HG03064 (cell line): ENCODE data around the gene ACTR3C.

Experiments
- ATAC-seq: cut with Tn5 transposase; IDR thresholded peaks from one replicate; pipeline ENCODE4 v1.9.1; 2021; ENCODE audit warnings: low read depth; ENCODE audit not compliant: unreplicated experiment

The ACTR3C gene

GRCh38 chr7:150322833-150323681 lies at the start of gene ACTR3C, which contains the start of gene LRRC61:
Gene ACTR3C, minus strand, starts transcription at chr7:150323545. Its CDS starts 28,249 bp downstream, at chr7:150295296.
Gene LRRC61, plus strand, starts transcription at chr7:150323355. Its CDS starts 13,507 bp downstream, at chr7:150336862.
- ATAC-seq, result peak; percentile 55

DNA sequence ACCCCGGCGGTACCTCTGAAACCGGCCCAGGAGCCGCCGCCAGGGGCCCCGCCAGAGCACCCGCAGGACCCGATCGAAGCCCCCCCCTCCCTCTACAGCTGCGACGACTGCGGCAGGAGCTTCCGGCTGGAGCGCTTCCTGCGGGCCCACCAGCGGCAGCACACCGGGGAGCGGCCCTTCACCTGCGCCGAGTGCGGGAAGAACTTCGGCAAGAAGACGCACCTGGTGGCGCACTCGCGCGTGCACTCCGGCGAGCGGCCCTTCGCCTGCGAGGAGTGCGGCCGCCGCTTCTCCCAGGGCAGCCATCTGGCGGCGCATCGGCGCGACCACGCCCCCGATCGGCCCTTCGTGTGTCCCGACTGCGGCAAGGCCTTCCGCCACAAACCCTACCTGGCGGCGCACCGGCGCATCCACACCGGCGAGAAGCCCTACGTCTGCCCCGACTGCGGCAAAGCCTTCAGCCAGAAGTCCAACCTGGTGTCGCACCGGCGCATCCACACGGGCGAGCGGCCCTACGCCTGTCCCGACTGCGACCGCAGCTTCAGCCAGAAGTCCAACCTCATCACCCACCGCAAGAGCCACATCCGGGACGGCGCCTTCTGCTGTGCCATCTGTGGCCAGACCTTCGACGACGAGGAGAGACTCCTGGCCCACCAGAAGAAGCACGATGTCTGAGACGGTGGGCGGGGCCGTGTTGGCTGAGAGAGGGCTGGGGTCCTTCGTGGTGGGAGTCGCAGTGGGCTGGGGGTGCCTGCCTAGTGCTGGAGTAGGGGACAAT lies 49.1 kb upstream of the ACTR3C start:
- ATAC-seq, result no peak

GRCh38 chr7:150371996-150372270 lies 48.6 kb upstream of the ACTR3C start:
- no peak for ATAC-seq

DNA sequence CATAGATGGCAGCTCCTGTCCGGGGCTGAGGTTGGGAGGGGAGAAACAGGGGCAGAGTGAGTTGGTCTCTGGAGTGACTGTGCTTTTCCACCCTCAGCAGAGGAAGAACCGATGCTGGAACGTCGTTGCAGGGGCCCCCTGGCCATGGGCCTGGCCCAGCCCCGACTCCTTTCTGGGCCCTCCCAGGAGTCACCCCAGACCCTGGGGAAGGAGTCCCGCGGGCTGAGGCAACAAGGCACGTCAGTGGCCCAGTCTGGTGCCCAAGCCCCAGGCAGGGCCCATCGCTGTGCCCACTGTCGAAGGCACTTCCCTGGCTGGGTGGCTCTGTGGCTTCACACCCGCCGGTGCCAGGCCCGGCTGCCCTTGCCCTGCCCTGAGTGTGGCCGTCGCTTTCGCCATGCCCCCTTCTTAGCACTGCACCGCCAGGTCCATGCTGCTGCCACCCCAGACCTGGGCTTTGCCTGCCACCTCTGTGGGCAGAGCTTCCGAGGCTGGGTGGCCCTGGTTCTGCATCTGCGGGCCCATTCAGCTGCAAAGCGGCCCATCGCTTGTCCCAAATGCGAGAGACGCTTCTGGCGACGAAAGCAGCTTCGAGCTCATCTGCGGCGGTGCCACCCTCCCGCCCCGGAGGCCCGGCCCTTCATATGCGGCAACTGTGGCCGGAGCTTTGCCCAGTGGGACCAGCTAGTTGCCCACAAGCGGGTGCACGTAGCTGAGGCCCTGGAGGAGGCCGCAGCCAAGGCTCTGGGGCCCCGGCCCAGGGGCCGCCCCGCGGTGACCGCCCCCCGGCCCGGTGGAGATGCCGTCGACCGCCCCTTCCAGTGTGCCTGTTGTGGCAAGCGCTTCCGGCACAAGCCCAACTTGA lies 48.0 kb upstream of the ACTR3C start:
- ATAC-seq, result no peak

- ATAC-seq, result no peak
Observed at GRCh38 chr7:150370612-150371071, 47.3 kb upstream of the ACTR3C start.

- no peak for ATAC-seq
Observed at GRCh38 chr7:150369748-150370501, 46.6 kb upstream of the ACTR3C start.

DNA sequence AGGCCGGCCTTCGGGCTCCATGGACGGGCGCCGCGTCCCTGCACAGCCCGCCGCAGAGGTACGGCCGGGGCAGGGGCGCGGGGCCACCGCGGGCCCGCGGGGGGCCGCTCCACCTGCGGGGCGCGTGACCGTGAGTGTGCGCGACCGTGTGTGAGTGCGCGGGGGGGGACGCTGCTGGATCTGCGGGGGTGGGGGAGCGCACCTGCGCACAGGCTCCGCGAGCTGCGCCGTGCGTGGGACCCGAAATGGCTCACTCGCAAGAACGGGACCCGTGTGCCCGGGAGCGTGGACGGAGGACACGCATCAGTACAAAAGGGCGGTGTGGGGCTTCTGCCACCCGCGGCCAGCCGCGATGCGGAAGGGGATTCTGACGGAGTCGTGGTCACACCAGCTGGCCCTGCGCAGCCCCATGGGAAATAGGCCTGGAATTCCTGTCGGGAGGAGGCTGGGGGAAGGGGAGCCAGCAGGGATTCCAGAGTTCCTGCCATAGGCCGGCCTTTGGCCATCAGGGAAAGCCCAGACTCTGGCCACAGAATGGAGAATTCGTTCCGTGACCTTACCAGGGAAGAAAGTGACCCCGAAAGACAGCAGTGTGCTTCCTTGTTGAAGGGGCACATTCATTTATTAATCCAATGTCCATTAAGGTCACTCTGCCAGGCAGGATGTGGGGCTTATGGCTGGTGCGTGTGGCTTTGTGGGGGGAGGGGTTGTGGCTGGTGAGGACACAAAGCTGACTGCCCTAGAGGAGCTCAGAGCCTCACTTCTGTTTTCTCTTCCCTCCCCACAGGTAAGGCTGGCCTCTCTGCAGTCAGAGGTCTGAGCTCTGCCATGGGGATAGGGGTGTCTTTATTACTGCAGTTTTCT lies 45.8 kb upstream of the ACTR3C start:
- peak; percentile 39 for ATAC-seq

DNA sequence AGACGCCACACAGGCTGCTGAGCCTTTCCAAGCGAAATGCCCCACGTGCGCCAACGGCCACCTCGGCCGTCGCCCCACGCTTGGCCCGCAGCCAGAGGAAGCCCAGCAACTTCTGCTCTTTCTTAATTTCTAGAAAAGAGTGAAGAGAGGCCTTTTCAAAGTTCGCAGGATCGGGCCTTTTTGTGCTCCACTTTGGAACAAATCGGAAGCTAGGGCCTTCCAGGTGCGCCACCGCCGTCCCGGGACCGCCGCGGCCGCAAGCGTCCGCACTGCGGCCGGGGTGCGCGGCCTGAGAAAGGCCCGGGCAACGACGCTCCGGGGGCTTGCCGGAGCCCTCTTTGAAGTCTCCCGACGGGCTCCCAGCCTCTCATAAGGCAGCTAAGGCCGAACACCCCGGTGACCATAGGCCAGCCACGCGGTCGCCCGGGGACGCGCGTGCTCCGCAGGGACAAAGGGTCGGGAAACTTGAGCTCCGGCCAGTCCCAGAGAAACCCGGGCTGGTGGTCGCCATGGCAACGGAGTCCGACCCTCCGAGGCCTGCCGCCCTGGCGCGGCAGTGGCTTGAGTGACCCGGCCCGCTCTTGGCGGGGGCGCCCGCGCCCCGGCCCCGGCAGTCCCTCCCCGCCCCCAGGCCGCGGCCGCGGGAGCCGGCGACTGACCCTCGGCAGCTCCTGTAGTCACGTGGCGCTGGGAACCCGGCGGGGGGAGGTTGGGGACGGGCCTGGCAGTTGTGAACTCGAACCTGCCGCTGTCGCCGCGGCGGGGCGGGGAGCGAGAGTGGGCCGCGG lies 44.9 kb upstream of the ACTR3C start, which contains the start of gene REPIN1:
Gene REPIN1 (plus strand): TSS at position 727 of the 788 bp plus-strand sequence. CDS start 890 bp downstream, outside the sequence.
- ATAC-seq, result peak; percentile 49

- no peak for ATAC-seq
Observed at GRCh38 chr7:150367677-150368095, 44.3 kb upstream of the ACTR3C start.

- no peak for ATAC-seq
Observed at GRCh38 chr7:150365673-150366398, 42.5 kb upstream of the ACTR3C start.

- no peak for ATAC-seq
Observed at GRCh38 chr7:150365194-150365593, 41.8 kb upstream of the ACTR3C start.

- ATAC-seq, result no peak
Observed at GRCh38 chr7:150363872-150364271, 40.5 kb upstream of the ACTR3C start.

DNA sequence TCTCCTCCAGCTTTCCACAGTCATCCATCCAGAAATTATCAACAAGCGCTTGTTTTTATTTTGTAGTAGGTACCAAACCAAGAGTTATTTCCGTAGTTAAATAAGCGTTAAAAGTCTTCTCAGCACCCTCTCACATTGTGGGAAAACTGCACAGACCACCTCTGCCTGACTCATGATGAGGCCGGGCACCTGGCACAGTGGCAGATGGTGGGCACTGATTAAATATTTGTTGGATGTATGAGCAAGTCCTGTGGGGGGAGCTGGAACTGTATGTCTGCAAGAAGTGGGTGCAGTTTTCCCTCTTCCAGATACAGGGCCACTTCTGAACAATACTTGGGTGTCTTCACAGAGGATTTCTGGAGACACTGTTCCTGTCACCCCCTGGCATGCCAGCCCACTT lies 40.0 kb upstream of the ACTR3C start:
- ATAC-seq, result no peak

DNA sequence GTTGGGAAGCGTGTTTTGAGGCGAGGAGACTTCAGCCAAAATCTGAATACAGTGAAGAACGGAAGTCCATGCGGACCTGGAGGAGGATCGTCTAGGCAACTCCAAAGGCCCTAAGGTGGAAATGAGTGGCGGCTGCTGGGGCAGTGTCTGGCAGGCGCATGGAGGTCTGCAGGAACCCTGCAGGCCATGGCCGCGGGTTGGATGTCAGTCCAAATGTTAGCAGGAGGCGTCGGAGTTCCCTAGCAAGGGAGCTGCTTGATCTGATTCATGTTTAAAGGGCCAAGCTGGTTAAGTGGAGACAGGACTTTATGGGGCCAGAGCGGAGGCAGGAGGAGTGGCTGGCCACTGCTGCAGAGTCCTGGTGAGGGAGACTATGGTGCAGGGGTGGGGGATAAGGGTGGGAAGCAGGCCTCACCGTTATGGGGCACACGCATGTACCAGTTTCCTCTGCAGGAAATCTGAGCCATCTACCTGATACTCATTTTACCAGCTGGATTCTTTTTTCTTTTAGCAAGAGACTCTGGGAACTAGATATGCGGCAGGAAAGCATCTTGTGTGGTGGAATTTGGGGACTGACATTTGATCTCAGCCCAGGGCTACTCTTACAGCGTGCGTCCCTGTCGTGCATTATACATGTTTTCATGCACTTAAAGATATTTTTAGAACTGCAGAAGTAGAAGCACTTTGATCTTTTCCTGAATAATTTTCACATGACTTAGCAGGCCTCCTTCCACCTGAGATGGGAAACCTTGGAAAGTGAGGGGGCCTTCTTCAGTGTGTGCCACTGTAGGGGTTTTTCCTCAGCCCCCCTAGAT lies 38.7 kb upstream of the ACTR3C start:
- no peak for ATAC-seq

GRCh38 chr7:150361402-150361801 lies 38.1 kb upstream of the ACTR3C start:
- no peak for ATAC-seq

DNA sequence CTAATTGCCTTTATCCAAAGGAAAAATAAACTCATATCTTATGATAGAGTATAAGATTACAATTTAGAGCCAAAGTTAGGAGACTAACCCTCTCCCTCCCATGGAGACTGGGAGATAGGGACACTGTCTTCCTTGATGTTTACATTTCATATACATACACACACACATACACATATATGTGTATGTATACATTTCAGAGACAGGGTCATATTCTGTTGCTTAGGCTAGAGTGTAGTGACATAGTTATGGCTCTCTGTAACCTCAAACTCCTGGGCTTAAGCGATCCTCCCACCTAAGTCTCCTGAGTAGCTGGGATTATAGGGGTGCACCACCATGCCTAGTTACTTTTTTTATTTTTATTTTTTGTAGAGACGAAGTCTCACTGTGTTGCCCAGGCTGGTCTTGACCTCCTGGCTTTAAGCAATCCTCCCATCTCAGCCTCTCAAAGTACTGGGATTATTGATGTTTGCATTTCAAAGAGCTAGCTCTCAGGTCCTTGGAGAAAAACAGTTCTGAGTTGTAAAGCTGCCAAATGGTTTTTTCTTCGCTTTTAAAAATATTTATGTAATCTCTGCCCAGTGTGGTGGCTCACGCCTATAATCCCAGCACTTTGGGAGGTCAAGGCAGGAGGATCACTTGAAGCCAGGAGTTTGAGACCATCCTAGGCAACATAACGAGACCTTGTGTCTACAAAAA lies 37.2 kb upstream of the ACTR3C start:
- ATAC-seq, result no peak
